C4-2B (cell line): ENCODE measurements around the gene PTPRR.

Experiments
- H3K27ac ChIP-seq: fragments of 450-650 bp; 2 replicates; pipeline ENCODE4 v1.5.1; 2017
- ZFX ChIP-seq: fragments of 450-650 bp; IDR thresholded peaks from 2 replicates; pipeline ENCODE4 v1.6.1; 2017
- TF ChIP-seq, protein P1 (sequence below): fragments of 450-650 bp; conservative IDR thresholded peaks from 2 replicates; pipeline ENCODE4 v1.5.1; 2017; ENCODE audit warnings: mild to moderate bottlenecking

The PTPRR gene

DNA sequence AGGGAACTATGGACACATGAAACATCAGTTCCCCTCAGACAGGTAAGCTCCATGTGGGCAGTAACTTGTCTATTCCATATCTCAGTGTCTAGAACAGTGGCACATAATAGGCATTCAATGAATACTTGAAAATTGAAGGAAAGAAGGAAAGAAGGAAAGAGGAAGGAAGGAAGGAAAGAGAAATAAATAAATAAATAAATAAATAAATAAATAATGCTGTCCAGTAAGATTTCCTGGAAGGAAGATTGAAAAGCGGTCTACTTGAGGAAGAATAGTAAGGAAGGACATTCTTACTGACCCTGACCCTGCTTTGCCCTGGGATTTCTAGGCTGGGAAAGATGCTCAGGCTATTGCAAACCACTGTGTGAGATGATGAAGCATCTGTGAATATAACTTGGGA lies 91.5 kb downstream of the PTPRR start:
- TF ChIP-seq, protein P1, sequence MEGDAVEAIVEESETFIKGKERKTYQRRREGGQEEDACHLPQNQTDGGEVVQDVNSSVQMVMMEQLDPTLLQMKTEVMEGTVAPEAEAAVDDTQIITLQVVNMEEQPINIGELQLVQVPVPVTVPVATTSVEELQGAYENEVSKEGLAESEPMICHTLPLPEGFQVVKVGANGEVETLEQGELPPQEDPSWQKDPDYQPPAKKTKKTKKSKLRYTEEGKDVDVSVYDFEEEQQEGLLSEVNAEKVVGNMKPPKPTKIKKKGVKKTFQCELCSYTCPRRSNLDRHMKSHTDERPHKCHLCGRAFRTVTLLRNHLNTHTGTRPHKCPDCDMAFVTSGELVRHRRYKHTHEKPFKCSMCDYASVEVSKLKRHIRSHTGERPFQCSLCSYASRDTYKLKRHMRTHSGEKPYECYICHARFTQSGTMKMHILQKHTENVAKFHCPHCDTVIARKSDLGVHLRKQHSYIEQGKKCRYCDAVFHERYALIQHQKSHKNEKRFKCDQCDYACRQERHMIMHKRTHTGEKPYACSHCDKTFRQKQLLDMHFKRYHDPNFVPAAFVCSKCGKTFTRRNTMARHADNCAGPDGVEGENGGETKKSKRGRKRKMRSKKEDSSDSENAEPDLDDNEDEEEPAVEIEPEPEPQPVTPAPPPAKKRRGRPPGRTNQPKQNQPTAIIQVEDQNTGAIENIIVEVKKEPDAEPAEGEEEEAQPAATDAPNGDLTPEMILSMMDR, result no peak
- no peak for TF ChIP-seq ZFX
- H3K27ac ChIP-seq, result no peak overlapping the region

- no peak overlapping the region for H3K27ac ChIP-seq
- no peak for TF ChIP-seq ZFX
- TF ChIP-seq, protein P1, result no peak
Measured at GRCh38 chr12:70828351-70828750, 92.2 kb downstream of the PTPRR start.

GRCh38 chr12:70826156-70826555 lies 94.4 kb downstream of the PTPRR start:
- TF ChIP-seq, protein P1, result no peak
- no peak for TF ChIP-seq ZFX

DNA sequence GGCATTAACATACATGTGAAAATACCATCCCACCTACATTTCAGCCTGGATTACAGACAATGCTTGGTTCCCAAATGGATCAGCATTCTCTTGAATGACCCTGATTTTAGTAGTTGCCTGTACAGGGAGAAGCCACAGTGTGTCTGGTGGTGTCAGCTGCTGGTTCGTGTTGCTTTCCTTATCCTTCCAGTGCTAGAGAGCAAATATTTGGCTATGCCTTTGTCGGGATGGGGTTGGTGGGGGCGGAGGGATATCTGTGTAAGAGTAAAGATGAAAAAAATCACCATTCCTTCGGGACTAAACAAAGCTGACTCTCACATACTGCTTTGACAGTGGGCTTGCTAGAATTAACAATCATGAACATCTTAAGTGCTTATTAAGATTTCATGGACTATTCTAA lies 96.0 kb downstream of the PTPRR start:
- TF ChIP-seq ZFX, result no peak
- TF ChIP-seq, protein P1, result no peak
- no peak overlapping the region for H3K27ac ChIP-seq

More at GRCh38 chr12:70826156-70826555, 94.4 kb downstream of the PTPRR start:
- no peak overlapping the region for H3K27ac ChIP-seq

GRCh38 chr12:70823182-70823976 lies 97.2 kb downstream of the PTPRR start:
- TF ChIP-seq ZFX, result no peak
- TF ChIP-seq, protein P1, result peak; percentile 21
- no peak overlapping the region for H3K27ac ChIP-seq

DNA sequence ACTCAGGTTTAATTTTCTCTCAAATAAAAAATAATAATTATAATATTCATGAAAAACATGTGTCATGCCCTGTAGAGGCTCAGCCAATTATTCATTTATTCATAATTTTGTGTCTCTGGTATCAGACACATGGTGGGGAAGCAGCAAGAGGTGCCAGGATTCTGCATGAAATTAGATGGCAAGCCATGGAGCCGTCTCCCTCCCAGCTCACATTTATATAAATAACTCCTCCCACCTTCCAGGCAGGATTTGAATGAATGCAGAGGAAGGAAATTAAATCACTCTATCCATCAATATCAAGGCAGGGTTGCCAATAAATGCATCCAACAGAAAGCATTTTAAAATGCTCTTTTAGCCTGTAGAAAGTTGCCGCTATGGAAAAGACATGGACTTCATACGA lies 98.1 kb downstream of the PTPRR start:
- TF ChIP-seq, protein P1, result no peak
- no peak for TF ChIP-seq ZFX
- no peak overlapping the region for H3K27ac ChIP-seq

DNA sequence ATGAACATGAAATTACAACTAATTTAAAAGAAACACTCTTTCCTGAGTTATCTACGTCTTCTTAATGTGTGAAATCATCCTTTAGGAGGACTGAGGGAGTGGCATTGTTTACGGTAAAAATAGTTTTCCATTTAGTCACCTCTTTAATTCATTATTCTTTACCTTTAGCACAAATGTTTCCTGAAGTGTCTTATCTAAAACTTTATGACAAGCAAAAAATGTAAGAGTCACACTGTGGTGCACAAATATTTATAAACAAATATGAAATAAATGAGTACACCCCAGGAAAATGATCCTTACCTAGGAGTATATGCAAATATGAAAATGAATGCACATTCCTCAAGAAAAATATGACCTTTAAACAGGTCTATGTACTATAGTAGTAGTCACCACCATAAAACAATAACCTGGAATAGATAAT lies 104.6 kb downstream of the PTPRR start:
- H3K27ac ChIP-seq, result no peak overlapping the region
- TF ChIP-seq, protein P1, result no peak
- TF ChIP-seq ZFX, result no peak
